LNCaP clone FGC (cell line): ENCODE data around the gene OSR1.
A peak's percentile ranks its signal among the peaks of the same experiment; 100 is the strongest.

Experiments used
- DNase-seq: peaks from one replicate; pipeline ENCODE4 v3.0.0-alpha.2; 2011; ENCODE audit warnings: low read depth
- H3K4me3 ChIP-seq: 2 replicates; pipeline ENCODE4 v1.5.1; 2011; ENCODE audit warnings: mild to moderate bottlenecking, low read depth, low read length, control low read depth
- TF ChIP-seq, protein P1 (sequence below): IDR thresholded peaks from 2 replicates; pipeline ENCODE4 v1.5.1; 2012; ENCODE audit warnings: mild to moderate bottlenecking; ENCODE audit not compliant: control insufficient read depth, insufficient read depth; ENCODE audit errors: extremely low read depth

OSR1 gene

DNA sequence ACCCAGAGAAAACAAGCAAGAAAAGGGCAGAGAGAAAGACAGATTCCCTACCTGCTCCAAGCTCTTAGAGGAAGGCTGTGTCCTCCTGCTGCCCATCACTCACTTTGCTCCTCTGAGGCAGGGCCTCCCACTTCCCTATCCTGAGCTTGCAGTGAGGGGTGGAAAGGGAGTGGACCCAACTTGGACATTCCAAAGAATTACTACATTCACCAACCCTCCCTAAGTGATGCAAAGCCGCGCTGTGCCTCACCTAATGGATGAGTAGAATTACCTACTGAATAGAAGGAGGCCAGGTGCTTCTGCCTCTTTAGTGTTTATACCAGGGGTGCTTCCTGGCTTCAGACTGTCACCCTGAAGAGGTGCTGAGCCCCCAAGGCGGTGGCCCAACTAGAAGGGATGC lies 5.6 kb upstream of the OSR1 start:
- TF ChIP-seq, protein P1, sequence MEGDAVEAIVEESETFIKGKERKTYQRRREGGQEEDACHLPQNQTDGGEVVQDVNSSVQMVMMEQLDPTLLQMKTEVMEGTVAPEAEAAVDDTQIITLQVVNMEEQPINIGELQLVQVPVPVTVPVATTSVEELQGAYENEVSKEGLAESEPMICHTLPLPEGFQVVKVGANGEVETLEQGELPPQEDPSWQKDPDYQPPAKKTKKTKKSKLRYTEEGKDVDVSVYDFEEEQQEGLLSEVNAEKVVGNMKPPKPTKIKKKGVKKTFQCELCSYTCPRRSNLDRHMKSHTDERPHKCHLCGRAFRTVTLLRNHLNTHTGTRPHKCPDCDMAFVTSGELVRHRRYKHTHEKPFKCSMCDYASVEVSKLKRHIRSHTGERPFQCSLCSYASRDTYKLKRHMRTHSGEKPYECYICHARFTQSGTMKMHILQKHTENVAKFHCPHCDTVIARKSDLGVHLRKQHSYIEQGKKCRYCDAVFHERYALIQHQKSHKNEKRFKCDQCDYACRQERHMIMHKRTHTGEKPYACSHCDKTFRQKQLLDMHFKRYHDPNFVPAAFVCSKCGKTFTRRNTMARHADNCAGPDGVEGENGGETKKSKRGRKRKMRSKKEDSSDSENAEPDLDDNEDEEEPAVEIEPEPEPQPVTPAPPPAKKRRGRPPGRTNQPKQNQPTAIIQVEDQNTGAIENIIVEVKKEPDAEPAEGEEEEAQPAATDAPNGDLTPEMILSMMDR, result no peak
- no peak for DNase-seq
- H3K4me3 ChIP-seq, result no peak overlapping the region

DNA sequence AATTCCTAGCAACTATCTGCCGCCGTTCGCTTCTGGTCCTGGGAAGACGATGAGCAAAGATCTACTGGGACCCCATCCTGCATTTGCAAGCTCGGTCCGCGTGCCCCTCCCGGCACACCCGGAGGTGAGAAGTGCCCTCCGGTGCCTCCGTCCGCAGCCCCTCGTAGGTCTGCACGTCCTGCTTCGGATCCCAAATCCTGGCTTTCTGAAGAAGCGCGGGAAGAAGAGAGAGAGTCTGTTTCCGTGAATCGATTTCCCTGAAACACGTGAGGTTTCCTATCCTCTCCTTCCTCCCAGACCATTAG lies 5.0 kb upstream of the OSR1 start:
- TF ChIP-seq, protein P1, result no peak

DNA sequence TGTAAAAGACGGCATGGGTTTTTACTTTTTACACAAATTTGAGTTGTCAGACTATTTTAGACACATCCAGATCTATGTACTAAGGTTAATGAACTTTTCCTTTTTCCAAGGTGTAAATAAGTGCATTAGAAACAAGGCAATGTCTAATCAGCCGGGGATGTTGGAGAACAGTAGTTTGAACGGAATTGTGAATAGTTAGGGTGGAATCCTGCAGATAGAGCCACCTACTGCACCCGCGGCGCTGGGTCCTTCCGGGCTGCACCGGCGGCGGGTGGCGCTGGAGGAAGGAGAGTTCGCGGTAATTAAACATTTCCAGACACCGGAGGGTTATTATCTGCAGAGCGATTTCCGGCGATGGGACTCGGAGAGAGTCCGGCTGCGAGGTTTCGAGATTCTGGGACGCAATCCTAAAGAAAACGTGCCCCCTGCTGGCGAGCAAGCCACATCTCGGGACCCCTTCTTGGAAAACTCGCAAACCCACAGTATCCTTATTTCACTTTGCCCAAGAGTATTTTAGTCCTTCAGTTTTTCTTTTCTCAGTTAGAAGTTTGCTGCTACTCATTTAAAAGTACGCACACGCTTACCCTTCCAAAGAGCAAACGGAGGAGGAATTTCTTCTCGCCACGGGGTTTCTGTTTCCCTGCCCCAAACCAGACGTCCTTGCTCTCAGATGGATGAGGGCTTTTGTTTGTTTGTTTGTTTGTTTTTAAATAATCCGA lies 4.5 kb upstream of the OSR1 start:
- TF ChIP-seq, protein P1, result peak; percentile 63
- peak overlapping the region; percentile 54 for H3K4me3 ChIP-seq
- DNase-seq, result peak; percentile 50

More for the DNA sequence above, 5.0 kb upstream of the OSR1 start:
- no peak for DNase-seq
- H3K4me3 ChIP-seq, result peak overlapping the region; percentile 54

DNA sequence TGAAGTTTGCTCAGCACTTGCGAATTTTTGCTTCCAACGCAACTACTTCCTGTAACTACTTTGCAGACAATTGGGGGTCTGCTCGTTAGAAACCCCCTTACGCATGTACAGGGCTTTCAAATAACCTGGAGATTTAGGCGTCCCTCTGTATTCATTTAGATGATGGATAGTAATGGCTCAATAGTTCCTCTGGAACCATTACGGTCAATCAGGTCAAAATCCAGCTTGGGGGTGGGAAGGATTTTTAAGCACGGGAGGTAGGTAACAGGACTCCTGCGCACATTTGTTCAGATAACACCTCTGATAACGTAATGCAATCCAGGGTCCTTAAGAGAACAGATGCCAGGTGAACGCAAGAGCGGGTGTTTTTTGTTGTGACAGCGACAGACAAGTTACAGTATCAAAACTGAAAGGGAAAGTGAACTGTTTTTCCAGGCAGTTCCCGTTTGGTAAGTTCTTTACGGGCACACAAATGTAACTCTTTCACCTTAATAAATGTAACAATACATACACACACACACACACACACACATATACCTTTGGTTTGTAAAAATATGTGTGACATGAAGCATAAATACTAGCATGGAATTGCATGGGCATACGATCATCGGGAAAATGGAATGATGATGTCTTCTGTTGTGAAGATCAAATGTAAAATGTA lies 3.8 kb upstream of the OSR1 start:
- TF ChIP-seq, protein P1, result no peak
- DNase-seq, result no peak
- H3K4me3 ChIP-seq, result peak overlapping the region; percentile 54

DNA sequence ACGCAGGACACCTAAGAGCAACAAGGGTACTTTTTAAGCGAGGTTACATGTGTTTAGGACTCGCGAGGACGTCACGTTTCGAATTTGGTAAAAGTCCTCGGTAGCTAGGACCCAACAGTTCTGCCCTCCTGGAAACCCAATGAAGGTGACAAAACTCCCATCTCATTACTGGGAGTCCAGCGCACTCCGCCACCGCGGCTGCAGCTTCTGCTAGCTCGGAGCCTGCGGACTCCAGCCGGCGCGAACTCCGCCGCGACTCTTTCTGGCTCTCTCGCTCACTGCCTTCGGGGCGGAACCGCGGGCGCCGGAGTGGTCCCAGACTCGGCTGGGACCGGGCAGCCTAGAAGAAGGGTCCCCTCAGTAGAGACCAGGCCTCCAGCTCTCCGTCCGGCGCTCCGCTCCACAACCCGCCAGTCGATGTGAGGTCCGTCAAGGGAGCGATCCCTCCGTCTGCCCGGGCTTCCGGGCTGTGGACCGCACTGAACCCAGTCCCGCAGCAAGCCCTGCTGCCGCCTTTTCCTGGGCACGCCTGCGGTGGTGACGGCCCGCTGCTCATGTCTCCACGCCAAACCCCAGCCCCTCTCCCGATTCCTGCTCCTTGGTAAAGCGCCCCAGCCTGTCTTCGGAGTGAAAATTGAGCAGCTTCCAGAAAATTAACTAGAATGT lies 3.0 kb upstream of the OSR1 start:
- H3K4me3 ChIP-seq, result no peak overlapping the region
- TF ChIP-seq, protein P1, result no peak
- no peak for DNase-seq

DNA sequence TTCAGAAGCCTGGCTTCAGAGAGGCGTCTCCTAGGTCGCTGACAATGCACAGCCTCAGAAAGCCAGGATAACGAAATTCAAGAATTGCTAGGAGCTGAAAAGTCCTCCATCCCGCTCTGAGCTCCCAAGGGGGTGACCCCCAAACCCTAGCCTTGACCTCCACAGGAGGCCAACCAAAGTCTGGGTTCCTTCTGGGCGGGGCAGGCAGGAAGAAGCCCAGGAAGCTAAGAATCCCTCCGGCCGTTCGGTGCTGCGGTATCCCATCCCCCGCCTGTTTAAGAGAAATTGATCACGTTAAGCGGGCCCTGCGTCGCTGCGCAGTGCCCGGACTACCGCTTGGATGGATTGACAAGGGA lies 2.5 kb upstream of the OSR1 start:
- TF ChIP-seq, protein P1, result no peak
- no peak overlapping the region for H3K4me3 ChIP-seq
- no peak for DNase-seq
